Mucosa of descending colon (tissue), 3 donors: Measurements from ENCODE around the gene RNF41. TPM values are rescaled to one million over a fixed set of nuclear protein-coding genes. Genes with fewer than 3 reads are reported as not detected.

Experiments
- ATAC-seq: fragments of 200-7000 bp; cut with Tn5 transposase; one replicate; pipeline ENCODE4 v1.9.1; 2020; ENCODE audit warnings: mild to moderate bottlenecking, moderate library complexity
- DNase-seq, 3 donors: peaks; one replicate each; pipeline ENCODE4 v3.0.0-alpha.2; 2020
- H3K36me3 ChIP-seq: fragments of 200-600 bp; one replicate; pipeline ENCODE4 v1.8.0; 2021; ENCODE audit warnings: low read depth, mild to moderate bottlenecking
- H3K4me1 ChIP-seq: fragments of 200-600 bp; one replicate; pipeline ENCODE4 v1.8.0; 2021; ENCODE audit warnings: low read depth, mild to moderate bottlenecking
- H3K4me3 ChIP-seq: fragments of 200-600 bp; one replicate; pipeline ENCODE4 v1.8.0; 2021; ENCODE audit warnings: mild to moderate bottlenecking
- H3K9me3 ChIP-seq: fragments of 200-600 bp; one replicate; pipeline ENCODE4 v1.8.0; 2021; ENCODE audit warnings: mild to moderate bottlenecking
- CTCF ChIP-seq: fragments of 200-600 bp; IDR thresholded peaks from one replicate; pipeline ENCODE4 v1.8.0; 2022; ENCODE audit warnings: antibody characterized with exemption, mild to moderate bottlenecking
- intact Hi-C, 2 donors: fragments of 100-400 bp; cut with DNase I in 1 of 2; cut with micrococcal nuclease in 1 of 2; formaldehyde crosslinking; loops; one replicate each; pipeline versions ENCODE4 v1.11.0 to v1.11.1; 2022; cut with DNase I, micrococcal nuclease
- total RNA-seq, 3 donors: library from RNA; stranded (reverse); fragmentation: NEBNext Ultra II Directional in 2 of 3; extraction: Animal tissue kit (Norgen Biotek cat#: 25700) in 2 of 3; gene quantifications; one replicate each; pipeline versions ENCODE4 v1.2.1 to v1.2.4, GENCODE V29; 2021 to 2023
- donor health status: DM: no; HTN: no; CAD: no; lungs with moderate emphysema.
- donor health status: DM: no; HTN: no; CAD: no.
- donor health status: DM: no; HTN: yes; CAD: no.

RNF41 gene
- total RNA-seq, 3 donors from 2014 or later: 30.4 to 51.5 (median 32.1) TPM

DNA sequence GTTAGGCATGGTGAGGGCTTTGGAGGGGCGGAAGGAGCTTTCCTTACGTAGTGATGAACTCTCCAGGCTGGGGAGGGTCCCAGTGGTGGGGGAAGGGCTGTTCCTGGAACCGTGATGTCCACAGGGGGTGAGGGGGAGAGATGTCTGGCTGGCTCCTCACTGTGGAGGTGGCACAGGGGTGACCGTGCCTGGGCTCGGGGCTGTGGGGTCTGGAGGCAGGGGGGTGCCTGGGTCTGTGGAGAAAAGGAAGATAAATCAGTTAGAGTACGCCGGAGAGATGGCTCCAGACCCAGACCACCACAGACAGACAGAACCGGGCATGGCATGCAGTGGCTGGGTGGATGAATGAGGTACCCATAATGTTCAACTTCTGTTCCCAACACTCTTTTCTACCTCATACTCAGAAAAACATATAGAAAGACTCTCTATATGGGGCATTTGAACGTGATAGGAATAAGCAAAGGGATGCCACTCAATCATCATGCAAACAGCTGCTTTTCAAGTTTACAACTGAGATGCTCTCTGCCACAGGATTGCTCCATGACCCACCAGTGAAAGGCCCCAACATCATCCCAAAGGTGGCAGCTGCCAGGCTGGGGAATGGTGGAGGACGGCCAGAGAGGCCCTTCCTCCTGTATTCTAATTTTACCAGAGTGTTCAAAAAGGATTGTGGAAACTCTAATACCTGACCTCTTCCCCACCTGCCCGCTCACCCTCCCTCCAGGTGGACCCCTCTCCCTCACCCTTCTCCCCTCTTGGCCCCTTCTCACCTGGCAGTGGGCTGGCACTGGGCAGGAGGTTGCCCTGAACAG lies 58.0 kb downstream of the RNF41 start:
- intact Hi-C loops: no loop called here
- H3K36me3 ChIP-seq: peaks cover 5% of the 10 kb centered on the region
- no peak for TF ChIP-seq CTCF
- ATAC-seq (no peak), DNase-seq (no peak)
- H3K4me3 ChIP-seq: no peak overlapping the region
- H3K4me1 ChIP-seq: peaks cover 23% of the 10 kb centered on the region
- no peaks in the 10 kb centered on the region for H3K9me3 ChIP-seq

GRCh38 chr12:56162468-56163290 lies 59.0 kb downstream of the RNF41 start:
- no peak for ATAC-seq
- peaks cover 23% of the 10 kb centered on the region for H3K4me1 ChIP-seq
- no peaks in the 10 kb centered on the region for H3K9me3 ChIP-seq
- H3K4me3 ChIP-seq: no peak overlapping the region
- DNase-seq: no peak
- intact Hi-C loops: no loop called here
- peaks cover 5% of the 10 kb centered on the region for H3K36me3 ChIP-seq
- TF ChIP-seq CTCF: no peak

- Histone ChIP-seq H3K4me1 (peaks cover 25% of the 10 kb centered on the region), H3K36me3 (peaks cover 5% of the 10 kb centered on the region), H3K4me3 (no peak overlapping the region), H3K9me3 (no peaks in the 10 kb centered on the region)
- intact Hi-C loops: no loop called here
- DNase-seq (no peak), ATAC-seq (no peak)
- no peak for TF ChIP-seq CTCF
Observed at GRCh38 chr12:56161690-56162351, 59.9 kb downstream of the RNF41 start.

GRCh38 chr12:56160894-56161689 lies 60.6 kb downstream of the RNF41 start:
- no peaks in the 10 kb centered on the region for H3K9me3 ChIP-seq
- H3K4me3 ChIP-seq: no peak overlapping the region
- peaks cover 27% of the 10 kb centered on the region for H3K4me1 ChIP-seq
- no peak for ATAC-seq
- intact Hi-C loops: no loop called here
- peaks cover 5% of the 10 kb centered on the region for H3K36me3 ChIP-seq
- no peak for DNase-seq
- no peak for TF ChIP-seq CTCF

- TF ChIP-seq CTCF: no peak
- intact Hi-C loops: no loop called here
- Histone ChIP-seq H3K36me3 (peaks cover 5% of the 10 kb centered on the region), H3K9me3 (no peaks in the 10 kb centered on the region), H3K4me3 (no peak overlapping the region), H3K4me1 (peaks cover 27% of the 10 kb centered on the region)
- peak; percentile 60 to 74 (median 62) for DNase-seq
- ATAC-seq: peak; percentile 3
Observed at GRCh38 chr12:56160193-56160763, 61.4 kb downstream of the RNF41 start.
